Mammary epithelial cell (primary cell): Measurements from ENCODE around the gene NOD1.

Experiments used
- EZH2 ChIP-seq: IDR thresholded peaks from 2 replicates; pipeline ENCODE4 v1.6.1; 2012; ENCODE audit warnings: low read length, inconsistent platforms, borderline replicate concordance
- TF ChIP-seq, protein P1 (sequence below), 2 donors: IDR thresholded peaks in 1 of 2; conservative IDR thresholded peaks in 1 of 2; 2 replicates each; pipeline ENCODE4 v1.5.1; 2011 to 2012; ENCODE audit warnings: inconsistent platforms in 2 of 2, low read length in 2 of 2, mild to moderate bottlenecking in 2 of 2, control low read depth in 1 of 2, low read depth in 1 of 2; ENCODE audit not compliant: insufficient read depth in 1 of 2; ENCODE audit errors: extremely low read depth in 1 of 2

DNA sequence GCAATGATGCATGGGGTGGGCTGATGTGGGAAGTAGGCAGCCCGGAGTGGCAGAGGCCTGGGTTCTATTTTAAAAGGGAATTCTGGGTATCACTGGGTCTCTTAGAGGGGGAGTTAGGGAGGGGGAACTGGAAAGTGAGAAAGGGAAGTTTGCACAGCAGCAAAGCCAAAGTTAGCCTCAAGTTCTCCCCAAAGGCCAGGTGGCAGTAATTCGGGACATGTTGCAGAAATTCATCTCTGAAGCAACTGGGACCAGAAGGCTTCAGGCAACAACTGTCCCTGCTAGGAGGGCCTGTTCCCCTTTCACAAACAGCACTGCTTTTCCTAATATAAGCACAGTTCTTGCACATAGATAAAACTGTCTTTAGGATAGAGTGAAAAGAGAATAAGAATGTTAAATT is 67.4 kb downstream of the NOD1 start:
- TF ChIP-seq, protein P1, sequence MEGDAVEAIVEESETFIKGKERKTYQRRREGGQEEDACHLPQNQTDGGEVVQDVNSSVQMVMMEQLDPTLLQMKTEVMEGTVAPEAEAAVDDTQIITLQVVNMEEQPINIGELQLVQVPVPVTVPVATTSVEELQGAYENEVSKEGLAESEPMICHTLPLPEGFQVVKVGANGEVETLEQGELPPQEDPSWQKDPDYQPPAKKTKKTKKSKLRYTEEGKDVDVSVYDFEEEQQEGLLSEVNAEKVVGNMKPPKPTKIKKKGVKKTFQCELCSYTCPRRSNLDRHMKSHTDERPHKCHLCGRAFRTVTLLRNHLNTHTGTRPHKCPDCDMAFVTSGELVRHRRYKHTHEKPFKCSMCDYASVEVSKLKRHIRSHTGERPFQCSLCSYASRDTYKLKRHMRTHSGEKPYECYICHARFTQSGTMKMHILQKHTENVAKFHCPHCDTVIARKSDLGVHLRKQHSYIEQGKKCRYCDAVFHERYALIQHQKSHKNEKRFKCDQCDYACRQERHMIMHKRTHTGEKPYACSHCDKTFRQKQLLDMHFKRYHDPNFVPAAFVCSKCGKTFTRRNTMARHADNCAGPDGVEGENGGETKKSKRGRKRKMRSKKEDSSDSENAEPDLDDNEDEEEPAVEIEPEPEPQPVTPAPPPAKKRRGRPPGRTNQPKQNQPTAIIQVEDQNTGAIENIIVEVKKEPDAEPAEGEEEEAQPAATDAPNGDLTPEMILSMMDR (conservative IDR thresholded peaks at IDR 0.05 in 1 of 2, IDR thresholded peaks at IDR 0.05 in 1 of 2; ENCODE audit: extremely low read depth in 1 of 2, insufficient read depth in 1 of 2, low read depth in 1 of 2, low read length in 2 of 2) = no peak
- TF ChIP-seq EZH2 = no peak
